Measurements from ENCODE around the gene HLA-DQA1.

DNA sequence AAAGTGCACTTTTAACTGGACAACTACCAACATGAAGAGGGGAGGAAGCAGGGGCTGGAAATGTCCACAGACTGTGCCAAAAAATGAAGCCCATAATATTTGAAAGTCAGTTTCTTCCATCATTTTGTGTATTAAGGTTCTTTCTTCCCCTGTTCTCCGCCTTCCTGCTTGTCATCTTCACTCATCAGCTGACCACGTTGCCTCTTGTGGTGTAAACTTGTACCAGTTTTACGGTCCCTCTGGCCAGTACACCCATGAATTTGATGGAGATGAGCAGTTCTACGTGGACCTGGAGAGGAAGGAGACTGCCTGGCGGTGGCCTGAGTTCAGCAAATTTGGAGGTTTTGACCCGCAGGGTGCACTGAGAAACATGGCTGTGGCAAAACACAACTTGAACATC is 3.9 kb downstream of the HLA-DQA1 start:
- TF ChIP-seq, protein P1, sequence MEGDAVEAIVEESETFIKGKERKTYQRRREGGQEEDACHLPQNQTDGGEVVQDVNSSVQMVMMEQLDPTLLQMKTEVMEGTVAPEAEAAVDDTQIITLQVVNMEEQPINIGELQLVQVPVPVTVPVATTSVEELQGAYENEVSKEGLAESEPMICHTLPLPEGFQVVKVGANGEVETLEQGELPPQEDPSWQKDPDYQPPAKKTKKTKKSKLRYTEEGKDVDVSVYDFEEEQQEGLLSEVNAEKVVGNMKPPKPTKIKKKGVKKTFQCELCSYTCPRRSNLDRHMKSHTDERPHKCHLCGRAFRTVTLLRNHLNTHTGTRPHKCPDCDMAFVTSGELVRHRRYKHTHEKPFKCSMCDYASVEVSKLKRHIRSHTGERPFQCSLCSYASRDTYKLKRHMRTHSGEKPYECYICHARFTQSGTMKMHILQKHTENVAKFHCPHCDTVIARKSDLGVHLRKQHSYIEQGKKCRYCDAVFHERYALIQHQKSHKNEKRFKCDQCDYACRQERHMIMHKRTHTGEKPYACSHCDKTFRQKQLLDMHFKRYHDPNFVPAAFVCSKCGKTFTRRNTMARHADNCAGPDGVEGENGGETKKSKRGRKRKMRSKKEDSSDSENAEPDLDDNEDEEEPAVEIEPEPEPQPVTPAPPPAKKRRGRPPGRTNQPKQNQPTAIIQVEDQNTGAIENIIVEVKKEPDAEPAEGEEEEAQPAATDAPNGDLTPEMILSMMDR (IDR thresholded peaks at IDR 0.05), result no peak
- TF ChIP-seq POLR2A (IDR thresholded peaks at IDR 0.05), result no peak
